ENCODE measurements around the gene NOTCH2.

NOTCH2 gene

DNA sequence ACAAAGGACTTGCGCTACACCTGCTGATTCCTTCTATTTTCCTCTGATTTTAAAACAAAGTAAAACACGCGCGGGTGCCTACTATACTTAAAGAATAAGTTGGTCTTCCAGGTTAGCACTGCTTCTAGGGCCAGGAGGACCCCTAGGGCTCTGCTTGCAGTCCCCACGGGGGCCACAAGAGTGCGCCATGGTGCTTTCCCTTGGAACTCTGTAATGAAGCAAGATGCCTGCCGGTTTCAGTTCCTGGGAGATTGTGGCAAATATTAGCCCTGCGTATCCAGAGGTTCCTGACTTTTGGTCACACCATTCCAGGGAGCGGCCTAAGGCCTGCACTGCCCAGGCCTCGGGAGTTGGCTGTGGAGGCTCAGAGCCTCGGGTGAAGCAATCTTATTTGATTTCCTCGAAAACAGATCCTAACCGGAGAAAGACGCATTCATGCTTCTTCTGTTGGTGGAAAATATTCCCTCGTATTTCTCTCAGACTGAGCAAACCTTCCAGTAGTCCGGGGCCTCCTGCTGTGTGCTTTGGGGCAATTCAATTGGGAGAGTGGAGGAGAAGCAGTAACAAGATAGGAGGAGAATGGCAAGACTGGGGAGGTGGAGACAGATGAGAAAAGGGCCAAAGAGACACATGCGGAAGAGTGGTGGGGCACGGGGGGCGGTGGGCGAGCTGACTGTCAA is 198.4 kb downstream of the NOTCH2 start:
- DNase-seq: peak; percentile 58

DNA sequence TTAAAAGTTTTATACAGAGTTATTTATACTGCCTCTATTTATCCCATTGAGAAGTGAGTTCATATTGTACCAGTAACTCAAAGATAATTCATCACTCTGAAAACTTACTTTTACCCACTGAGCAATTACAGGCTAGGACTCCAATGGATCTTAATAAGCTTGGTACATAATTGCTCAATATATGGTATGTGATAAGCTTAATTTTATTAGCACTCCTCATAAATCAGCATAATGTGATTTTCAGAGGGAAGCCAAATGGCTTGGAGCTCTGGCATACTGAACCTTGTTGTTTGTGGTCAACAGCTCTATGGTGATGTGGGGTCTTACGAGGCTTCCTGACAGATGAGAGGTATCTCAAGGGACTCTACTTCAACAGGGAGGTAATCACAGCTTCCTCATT is 199.5 kb downstream of the NOTCH2 start:
- no peak for DNase-seq

DNA sequence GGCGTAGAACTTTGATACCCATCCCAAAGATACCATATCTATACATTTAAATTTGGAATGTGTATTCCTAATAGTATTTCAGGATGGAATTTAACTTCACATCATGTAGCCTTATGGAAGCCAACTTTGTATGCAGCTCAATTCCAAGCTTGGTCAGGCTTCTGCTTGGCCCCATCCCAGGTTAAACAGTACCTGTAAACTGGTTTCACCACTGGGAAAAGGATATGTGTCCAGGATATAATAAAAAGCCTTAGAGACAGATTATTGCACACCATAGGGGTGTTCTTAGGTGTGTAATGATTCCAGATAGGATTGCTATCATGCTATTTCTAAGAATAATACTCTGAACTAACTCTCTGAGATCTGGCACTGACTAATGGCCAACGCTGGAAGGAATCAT is 201.3 kb downstream of the NOTCH2 start:
- no peak for DNase-seq

DNA sequence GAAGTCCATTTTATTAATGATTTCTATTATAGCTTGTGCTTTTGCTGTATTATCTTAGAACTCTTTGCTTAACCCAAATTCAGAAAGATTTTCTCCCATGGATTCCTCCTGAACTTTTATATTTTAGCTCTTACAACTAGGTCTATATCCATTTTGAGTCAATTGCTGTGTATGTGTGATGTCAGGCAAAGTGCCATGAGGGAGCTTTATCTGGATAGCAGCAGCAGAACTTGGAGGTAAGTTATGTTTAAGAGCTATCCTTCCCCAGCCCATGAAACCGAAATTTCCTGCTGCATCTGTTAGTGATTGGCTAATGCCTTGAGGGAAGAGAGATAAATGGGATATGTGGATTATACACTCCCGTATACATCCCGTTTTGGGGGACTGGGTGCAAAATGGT is 203.0 kb downstream of the NOTCH2 start:
- DNase-seq: no peak

DNA sequence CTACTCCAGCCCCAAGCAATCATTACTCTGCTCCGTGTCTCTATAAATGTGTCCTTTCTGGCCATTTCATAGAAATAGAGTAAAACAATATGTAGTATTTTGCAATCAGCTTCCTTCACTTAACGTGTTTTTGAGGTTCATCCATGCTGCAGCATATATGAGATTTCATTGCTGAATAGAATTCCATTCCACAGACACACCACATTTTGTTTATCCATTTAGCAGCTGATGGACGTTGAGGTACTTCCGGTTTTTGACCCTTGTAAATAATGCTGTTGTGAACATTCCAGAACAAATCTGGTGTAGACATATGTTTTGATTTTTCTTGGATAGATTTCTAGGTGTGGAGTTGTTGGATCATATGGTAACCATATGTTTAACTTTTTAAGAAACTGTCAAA is 203.8 kb downstream of the NOTCH2 start:
- no peak for DNase-seq

DNA sequence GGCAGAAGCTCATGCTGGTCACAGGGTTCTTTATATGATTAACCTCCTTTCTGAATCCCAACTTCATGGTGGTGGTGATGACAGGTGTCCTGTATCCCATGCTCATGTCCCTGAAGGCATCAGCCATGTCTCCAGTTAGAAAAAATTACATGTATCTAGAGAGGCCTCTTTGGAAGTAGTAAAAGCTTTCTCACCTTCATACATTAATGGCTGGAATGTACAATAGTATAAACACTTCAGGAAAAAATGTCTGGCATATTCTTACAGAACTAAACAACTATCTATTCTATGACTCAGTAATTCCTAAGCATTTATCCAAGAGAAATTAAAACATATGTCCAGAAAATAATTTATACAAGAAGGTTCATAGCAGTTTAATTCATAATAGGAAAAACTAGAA is 207.2 kb downstream of the NOTCH2 start:
- DNase-seq: no peak

All from stimulated activated CD4-positive, alpha-beta T cell treated with anti-CD3 and anti-CD28 coated beads, Interleukin-12 subunit alpha, Interleukin-12 subunit beta, amount 100 ng/mL, for 4 hours (primary cell).